GM12878 (cell line): ENCODE data around the gene ATF7IP. TPM values are rescaled to one million over a fixed set of nuclear protein-coding genes. Genes with fewer than 3 reads are reported as not detected.

Experiments used
- ATAC-seq: fragments of 200-7000 bp; cut with Tn5 transposase; 3 replicates; pipeline ENCODE4 v1.9.1; 2020; ENCODE audit warnings: mild to moderate bottlenecking, moderate library complexity
- BruUV-seq: library from RNA; stranded (reverse); fragments of 400-500 nt; replicated peaks from 2 replicates; lab custom pipeline; 2021; lab: Mats Ljungman, UMichigan
- CTCF ChIA-PET: fragments of 300-600 bp; sonication (Branson Sonifier 250); formaldehyde crosslinking; extraction: SDS; loops from one replicate; lab custom pipeline; 2021; ENCODE audit warnings: inconsistent platforms; lab: Yijun Ruan, JAX
- POLR2A ChIA-PET: fragments of 350-600 bp; formaldehyde crosslinking; extraction: SDS; loops from one replicate; lab custom pipeline; 2021; ENCODE audit warnings: inconsistent platforms; lab: Charles Lee
- RAD21 ChIA-PET: fragments of 300-600 bp; sonication (Branson Sonifier 250); formaldehyde crosslinking; loops from one replicate; lab custom pipeline; 2023; ENCODE audit warnings: antibody characterized with exemption; ENCODE audit not compliant: unreplicated experiment; lab: Charles Lee
- SMC1A ChIA-PET: fragments of 300-600 bp; sonication (Branson Sonifier 250); formaldehyde crosslinking; loops from one replicate; lab custom pipeline; 2023; ENCODE audit not compliant: unreplicated experiment, uncharacterized antibody; lab: Charles Lee
- DNase-seq: peaks from one replicate; pipeline ENCODE4 v3.0.0-alpha.2; 2011; ENCODE audit warnings: low read depth, low spot score
- FAIRE-seq: peaks from 3 replicates; lab custom pipeline; 2011; peaks lifted over from hg19 to GRCh38; lab: Jason Lieb, UNC
- H2AFZ ChIP-seq: 2 replicates; pipeline ENCODE4 v1.6.0; 2011; ENCODE audit warnings: low read depth, low read length, control low read depth; ENCODE audit not compliant: control insufficient read depth
- H3K27ac ChIP-seq: 2 replicates; pipeline ENCODE4 v1.5.1; 2011; ENCODE audit warnings: control low read depth; ENCODE audit not compliant: control insufficient read depth, insufficient read depth
- H3K27me3 ChIP-seq, 2 experiments: replicated peaks in 1 of 2; 2 replicates each; pipeline versions ENCODE4 v1.6.0 to v1.6.1; 2011; ENCODE audit warnings: low read length in 1 of 2; ENCODE audit not compliant: control insufficient read depth in 2 of 2, insufficient read depth in 2 of 2
- H3K36me3 ChIP-seq, 2 experiments: 2 replicates each; pipeline ENCODE4 v1.5.1; 2011; ENCODE audit warnings: low read length in 1 of 2; ENCODE audit not compliant: control insufficient read depth in 2 of 2, insufficient read depth in 2 of 2
- H3K4me1 ChIP-seq: 2 replicates; pipeline ENCODE4 v1.6.1; 2011; ENCODE audit warnings: mild to moderate bottlenecking, low read length, moderate library complexity, mixed read lengths; ENCODE audit not compliant: control insufficient read depth, insufficient read depth
- H3K4me2 ChIP-seq: 2 replicates; pipeline ENCODE4 v1.6.0; 2011; ENCODE audit warnings: control low read depth; ENCODE audit not compliant: control insufficient read depth, insufficient read depth
- H3K4me3 ChIP-seq: fragments of 200-600 bp; sonication (generic); 2 replicates; pipeline ENCODE4 v1.5.1; 2016
- H3K79me2 ChIP-seq: 2 replicates; pipeline ENCODE4 v1.6.0; 2011; ENCODE audit warnings: low read length; ENCODE audit not compliant: control insufficient read depth, insufficient read depth
- H3K9ac ChIP-seq: 2 replicates; pipeline ENCODE4 v1.8.0; 2011; ENCODE audit warnings: low read length, control low read depth, mixed read lengths; ENCODE audit not compliant: control insufficient read depth, insufficient read depth
- H3K9me3 ChIP-seq: replicated peaks from 3 replicates; pipeline ENCODE4 v1.5.1; 2011; ENCODE audit warnings: mild to moderate bottlenecking, low read length; ENCODE audit not compliant: control insufficient read depth, insufficient read depth
- H4K20me1 ChIP-seq: 2 replicates; pipeline ENCODE4 v1.6.0; 2011; ENCODE audit not compliant: control insufficient read depth, insufficient read depth
- EED ChIP-seq: sonication (generic); IDR thresholded peaks from 2 replicates; pipeline ENCODE4 v1.6.1; 2016; ENCODE audit warnings: antibody characterized with exemption, low read depth
- MLLT1 ChIP-seq: fragments of 450-650 bp; IDR thresholded peaks from 2 replicates; pipeline ENCODE4 v1.6.1; 2016; ENCODE audit warnings: mild to moderate bottlenecking
- ZBED1 ChIP-seq: IDR thresholded peaks from 2 replicates; pipeline ENCODE4 v1.6.1; 2016; ENCODE audit warnings: borderline replicate concordance
- ZBTB33 ChIP-seq: fragments of 450-650 bp; IDR thresholded peaks from 2 replicates; pipeline ENCODE4 v1.6.1; 2017; ENCODE audit warnings: mild to moderate bottlenecking
- WGBS: methylation state at CpG from one replicate; pipeline ENCODE4 v1.1.6; 2016; ENCODE audit warnings: low lambda C conversion rate; ENCODE audit not compliant: insufficient replicate concordance, insufficient coverage; ENCODE audit errors: missing lambda C conversion rate; 5-methylcytosine and 5-hydroxymethylcytosine counted together
- in situ Hi-C: fragments of 300-500 bp; cut with MboI; formaldehyde crosslinking; loops from 9 replicates; pipeline ENCODE4 v1.14.3; 2018; ENCODE audit warnings: mixed read lengths
- intact Hi-C: fragments of 100-400 bp; cut with micrococcal nuclease; formaldehyde crosslinking; loops from one replicate; pipeline ENCODE4 v1.14.2; 2022; ENCODE audit not compliant: unreplicated experiment
- polyA plus RNA-seq, 11 experiments: library from polyadenylated mRNA; depleted of rRNA in 4 of 11; unstranded in 6 of 11; stranded (reverse) in 5 of 11; fragments of >200 nt; fragmentation: Nextera tagmentation in 4 of 11; fragmentation: Illumina TruSeq in 1 of 11; extraction: Ambion mirVana in 4 of 11; extraction: Trizol in 1 of 11; gene quantifications; 1 replicate in 1 of 11; 2 replicates in 10 of 11; pipeline versions ENCODE4 v1.2.1 to v1.2.3, GENCODE V29; 2011 to 2016; ENCODE audit warnings: inconsistent platforms in 2 of 11, missing spikeins in 2 of 11, low read depth in 1 of 11
- total RNA-seq, 4 experiments: library from RNA; depleted of rRNA in 3 of 4; stranded (reverse); fragments of >200 nt in 3 of 4; fragmentation: Illumina TruSeq in 1 of 4; extraction: Trizol in 1 of 4; gene quantifications; 2 replicates each; pipeline versions ENCODE4 v1.2.1 to v1.2.3, GENCODE V29; 2013 to 2021
- TF ChIP-seq, protein P1 (sequence below): fragments of 450-650 bp; IDR thresholded peaks from 2 replicates; pipeline ENCODE4 v1.6.1; 2017; ENCODE audit warnings: mild to moderate bottlenecking, low read depth, inconsistent platforms; ENCODE audit not compliant: poor library complexity, severe bottlenecking
- TF ChIP-seq, protein P2 (sequence below): fragments of 450-650 bp; conservative IDR thresholded peaks from 2 replicates; pipeline ENCODE4 v1.6.1; 2017; ENCODE audit warnings: mild to moderate bottlenecking, moderate library complexity

Gene ATF7IP
- total and polyA plus RNA-seq, 10 of the 15 experiments (the other 5 are each of a cell fraction or from before 2014, with no cell fraction given): 6.2 to 66.6 (median 29.3) TPM

GRCh38 chr12:14367040-14367661, 1.7 kb downstream of the ATF7IP start (continued):
- TF ChIP-seq, protein P1, sequence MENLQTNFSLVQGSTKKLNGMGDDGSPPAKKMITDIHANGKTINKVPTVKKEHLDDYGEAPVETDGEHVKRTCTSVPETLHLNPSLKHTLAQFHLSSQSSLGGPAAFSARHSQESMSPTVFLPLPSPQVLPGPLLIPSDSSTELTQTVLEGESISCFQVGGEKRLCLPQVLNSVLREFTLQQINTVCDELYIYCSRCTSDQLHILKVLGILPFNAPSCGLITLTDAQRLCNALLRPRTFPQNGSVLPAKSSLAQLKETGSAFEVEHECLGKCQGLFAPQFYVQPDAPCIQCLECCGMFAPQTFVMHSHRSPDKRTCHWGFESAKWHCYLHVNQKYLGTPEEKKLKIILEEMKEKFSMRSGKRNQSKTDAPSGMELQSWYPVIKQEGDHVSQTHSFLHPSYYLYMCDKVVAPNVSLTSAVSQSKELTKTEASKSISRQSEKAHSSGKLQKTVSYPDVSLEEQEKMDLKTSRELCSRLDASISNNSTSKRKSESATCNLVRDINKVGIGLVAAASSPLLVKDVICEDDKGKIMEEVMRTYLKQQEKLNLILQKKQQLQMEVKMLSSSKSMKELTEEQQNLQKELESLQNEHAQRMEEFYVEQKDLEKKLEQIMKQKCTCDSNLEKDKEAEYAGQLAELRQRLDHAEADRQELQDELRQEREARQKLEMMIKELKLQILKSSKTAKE: peak; percentile 89

GRCh38 chr12:14369311-14369710, 3.8 kb downstream of the ATF7IP start:
- SMC1A ChIA-PET: interaction anchor here (1.1 to 7.1 kb wide), 7 partner anchors 7 to 129 kb away, joined by 3 to 170 read pairs (median 5); no protein-coding TSS in a partner anchor
- RAD21 ChIA-PET: interaction anchor here (0.7 to 6.7 kb wide), 9 partner anchors 17 to 131 kb away, joined by 3 to 97 read pairs (median 6); no protein-coding TSS in a partner anchor
- in situ Hi-C loops (loop anchor here (5.0 kb wide), 2 partner anchors 127 to 248 kb away; no protein-coding TSS in a partner anchor), intact Hi-C loops (loop anchor here (5.0 to 10.0 kb wide), 3 partner anchors 215 to 403 kb away; a partner anchor contains a TSS)
- BruUV-seq: no TSS peak
- Histone ChIP-seq H3K4me1 (no peaks in the 10 kb centered on the region; the same call in 1 of the 2 replicates), H3K9me3 (peaks cover 11% of the 10 kb centered on the region; the same call in 2 of the 3 replicates), H3K9ac (no peak overlapping the region), H3K27ac (no peak overlapping the region), H3K4me2 (no peak overlapping the region), H2AFZ (no peak overlapping the region), H3K79me2 (peaks cover 74% of the 10 kb centered on the region), H4K20me1 (no peaks in the 10 kb centered on the region), H3K4me3 (no peak overlapping the region), H3K27me3 (no peaks in the 10 kb centered on the region), H3K36me3 (no peaks in the 10 kb centered on the region)
- ATAC-seq: no peak
- TF ChIP-seq ZBTB33 (peak; percentile 92), ZBED1 (no peak), MLLT1 (peak; percentile 5; the same call in 1 of the 2 replicates), EED (no peak)
- TF ChIP-seq, protein P2, sequence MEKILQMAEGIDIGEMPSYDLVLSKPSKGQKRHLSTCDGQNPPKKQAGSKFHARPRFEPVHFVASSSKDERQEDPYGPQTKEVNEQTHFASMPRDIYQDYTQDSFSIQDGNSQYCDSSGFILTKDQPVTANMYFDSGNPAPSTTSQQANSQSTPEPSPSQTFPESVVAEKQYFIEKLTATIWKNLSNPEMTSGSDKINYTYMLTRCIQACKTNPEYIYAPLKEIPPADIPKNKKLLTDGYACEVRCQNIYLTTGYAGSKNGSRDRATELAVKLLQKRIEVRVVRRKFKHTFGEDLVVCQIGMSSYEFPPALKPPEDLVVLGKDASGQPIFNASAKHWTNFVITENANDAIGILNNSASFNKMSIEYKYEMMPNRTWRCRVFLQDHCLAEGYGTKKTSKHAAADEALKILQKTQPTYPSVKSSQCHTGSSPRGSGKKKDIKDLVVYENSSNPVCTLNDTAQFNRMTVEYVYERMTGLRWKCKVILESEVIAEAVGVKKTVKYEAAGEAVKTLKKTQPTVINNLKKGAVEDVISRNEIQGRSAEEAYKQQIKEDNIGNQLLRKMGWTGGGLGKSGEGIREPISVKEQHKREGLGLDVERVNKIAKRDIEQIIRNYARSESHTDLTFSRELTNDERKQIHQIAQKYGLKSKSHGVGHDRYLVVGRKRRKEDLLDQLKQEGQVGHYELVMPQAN: no peak
- CTCF ChIA-PET: interaction anchor here (0.6 to 6.8 kb wide), 4 partner anchors 16 to 85 kb away, joined by 4 to 57 read pairs (median 23); no protein-coding TSS in a partner anchor
- WGBS: 93% methylated on average over 7 of the region's 7 CpGs
- POLR2A ChIA-PET: interaction anchor here (0.7 to 1.9 kb wide), 4 partner anchors 24 to 592 kb away, joined by 3 to 7 read pairs (median 4); partner anchors contain the start of gene ARHGDIB
- no peak for DNase-seq
- FAIRE-seq: no peak
